GM12865 (cell line): ENCODE data around the gene SETD1A.
"Not testable (repeated sequence)": the region's sequence is repeated elsewhere in the genome, so short reads cannot be mapped to it uniquely, and the experiment has no call there.

Experiments
- DNase-seq: peaks from one replicate; pipeline ENCODE4 v3.0.0; 2010; ENCODE audit warnings: low read depth
- H3K4me3 ChIP-seq: 2 replicates; pipeline ENCODE4 v1.5.1; 2011; ENCODE audit warnings: mild to moderate bottlenecking, low read depth, low read length, control low read depth
- TF ChIP-seq, protein P1 (sequence below): IDR thresholded peaks from 2 replicates; pipeline ENCODE4 v1.5.1; 2011; ENCODE audit warnings: low read length, control low read depth, low read depth, inconsistent platforms; ENCODE audit not compliant: insufficient read depth; ENCODE audit errors: missing control alignments

Gene SETD1A

DNA sequence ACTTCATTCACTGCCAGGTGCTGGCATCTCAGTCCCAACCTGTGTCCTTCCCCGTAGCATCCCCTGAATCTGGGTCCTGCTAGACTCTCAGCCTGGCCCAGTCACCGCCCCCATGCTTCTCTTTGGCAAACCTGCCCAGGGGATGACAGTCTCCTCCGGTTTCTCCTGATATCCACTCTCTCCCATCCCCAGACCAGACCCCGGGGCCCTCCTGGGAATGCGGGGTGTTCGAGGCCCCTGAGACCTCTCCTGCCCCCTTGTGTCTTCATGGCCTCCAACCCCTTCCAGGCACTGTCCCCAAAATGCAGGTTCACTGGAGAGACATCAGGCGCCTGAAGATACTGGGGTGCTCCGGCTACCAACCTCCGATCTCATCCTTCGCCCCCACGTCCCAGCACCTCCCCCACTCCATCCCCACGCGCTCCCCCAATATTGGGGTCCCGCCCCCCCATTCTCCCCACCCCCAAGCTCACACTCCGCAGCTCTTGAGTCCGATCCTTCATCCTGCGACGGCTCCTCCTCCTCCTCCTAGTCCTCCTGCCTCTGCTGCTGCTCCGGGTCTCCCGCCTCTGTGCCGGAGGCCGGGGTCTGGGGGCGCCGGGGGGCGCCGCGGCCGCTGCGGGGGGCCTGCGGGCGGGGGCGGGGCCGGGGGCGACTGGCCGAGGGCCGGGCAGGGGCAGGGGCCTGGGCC is 52.5 kb downstream of the SETD1A start:
- no peak overlapping the region for H3K4me3 ChIP-seq
- no peak for DNase-seq
- TF ChIP-seq, protein P1, sequence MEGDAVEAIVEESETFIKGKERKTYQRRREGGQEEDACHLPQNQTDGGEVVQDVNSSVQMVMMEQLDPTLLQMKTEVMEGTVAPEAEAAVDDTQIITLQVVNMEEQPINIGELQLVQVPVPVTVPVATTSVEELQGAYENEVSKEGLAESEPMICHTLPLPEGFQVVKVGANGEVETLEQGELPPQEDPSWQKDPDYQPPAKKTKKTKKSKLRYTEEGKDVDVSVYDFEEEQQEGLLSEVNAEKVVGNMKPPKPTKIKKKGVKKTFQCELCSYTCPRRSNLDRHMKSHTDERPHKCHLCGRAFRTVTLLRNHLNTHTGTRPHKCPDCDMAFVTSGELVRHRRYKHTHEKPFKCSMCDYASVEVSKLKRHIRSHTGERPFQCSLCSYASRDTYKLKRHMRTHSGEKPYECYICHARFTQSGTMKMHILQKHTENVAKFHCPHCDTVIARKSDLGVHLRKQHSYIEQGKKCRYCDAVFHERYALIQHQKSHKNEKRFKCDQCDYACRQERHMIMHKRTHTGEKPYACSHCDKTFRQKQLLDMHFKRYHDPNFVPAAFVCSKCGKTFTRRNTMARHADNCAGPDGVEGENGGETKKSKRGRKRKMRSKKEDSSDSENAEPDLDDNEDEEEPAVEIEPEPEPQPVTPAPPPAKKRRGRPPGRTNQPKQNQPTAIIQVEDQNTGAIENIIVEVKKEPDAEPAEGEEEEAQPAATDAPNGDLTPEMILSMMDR = no peak

DNA sequence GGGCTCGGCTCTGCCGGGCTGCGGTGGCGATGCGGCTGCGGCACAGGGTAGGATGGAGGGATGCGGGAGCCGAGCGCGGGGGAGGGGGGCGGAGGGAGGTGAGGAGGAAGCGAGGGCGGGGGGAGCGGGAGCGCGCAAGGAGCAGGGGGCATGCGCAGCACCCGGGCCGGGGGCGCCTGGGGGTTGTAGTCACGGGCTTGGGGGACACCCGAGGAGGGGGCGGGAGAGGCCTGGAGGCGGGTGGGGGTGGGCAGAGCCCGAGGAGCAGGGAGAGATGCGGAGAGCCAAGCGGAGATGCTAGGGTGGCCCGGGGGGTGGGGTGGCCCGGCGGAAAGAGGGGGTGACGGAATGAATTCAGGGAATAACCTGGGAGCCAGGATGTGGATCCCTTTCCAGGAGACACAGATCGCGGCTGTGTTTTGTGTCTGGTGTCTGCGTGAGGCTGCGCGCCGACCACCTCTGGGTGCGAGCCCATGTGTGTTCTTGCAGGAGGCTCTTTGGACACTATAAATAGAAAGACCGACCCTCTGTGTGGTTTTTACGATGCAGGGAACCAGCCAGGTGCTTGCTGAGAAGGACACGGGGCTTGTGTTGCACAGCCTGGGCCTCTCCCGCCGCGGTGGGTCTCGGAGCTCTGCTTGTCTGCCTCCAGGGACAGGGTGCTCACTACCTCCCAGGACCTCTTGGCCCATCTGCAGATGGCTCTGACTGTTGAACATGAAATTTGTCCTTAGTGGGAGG is 53.2 kb downstream of the SETD1A start, which contains the start of gene STX1B:
Gene STX1B, minus strand, starts transcription at position 54 of the 741 bp plus-strand sequence. CDS start 242 bp downstream, outside the sequence.
- no peak within 1 kb of the TSS for H3K4me3 ChIP-seq
- DNase-seq = no peak

DNA sequence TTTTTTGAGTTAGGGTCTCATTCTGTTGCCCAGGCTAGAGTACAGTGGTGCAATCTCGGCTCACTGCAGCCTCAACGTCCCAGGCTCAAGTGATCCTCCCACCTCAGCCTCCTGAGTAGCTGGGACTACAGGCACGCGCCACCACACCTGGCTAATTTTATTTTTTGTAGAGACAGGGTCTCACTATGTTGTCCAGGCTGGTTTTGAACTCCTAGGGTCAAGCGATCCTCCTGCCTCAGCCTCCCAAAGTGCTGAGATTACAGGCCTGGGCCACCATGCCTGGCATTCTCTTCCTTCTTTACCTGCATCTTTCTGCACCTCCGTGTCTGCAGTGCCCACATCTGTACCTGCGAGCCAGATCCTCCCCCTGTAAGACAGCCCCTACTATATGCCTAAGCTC is 54.3 kb downstream of the SETD1A start:
- DNase-seq, H3K4me3 ChIP-seq: not testable (repeated sequence)

More for the DNA sequence above, 53.2 kb downstream of the SETD1A start, which contains the start of gene STX1B:
- TF ChIP-seq, protein P1 = no peak

DNA sequence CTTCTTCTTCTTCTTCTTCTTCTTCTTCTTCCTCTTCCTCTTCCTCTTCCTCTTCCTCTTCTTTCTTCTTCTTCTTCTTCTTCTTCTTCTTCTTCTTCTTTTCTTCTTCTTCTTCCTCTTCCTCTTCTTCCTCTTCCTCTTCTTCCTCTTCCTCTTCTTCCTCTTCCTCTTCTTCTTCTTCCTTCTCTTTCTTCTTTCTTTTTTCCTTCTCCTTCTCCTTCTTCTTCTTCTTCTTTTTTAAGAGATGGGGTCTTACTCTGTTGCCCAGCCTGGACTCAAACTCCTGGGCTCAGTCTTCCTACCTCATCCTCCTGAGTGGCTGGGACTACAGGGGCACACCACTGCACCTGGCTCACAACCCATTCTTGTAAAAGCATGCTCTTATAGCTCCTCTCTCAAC is 55.7 kb downstream of the SETD1A start:
- H3K4me3 ChIP-seq, DNase-seq: not testable (repeated sequence)

DNA sequence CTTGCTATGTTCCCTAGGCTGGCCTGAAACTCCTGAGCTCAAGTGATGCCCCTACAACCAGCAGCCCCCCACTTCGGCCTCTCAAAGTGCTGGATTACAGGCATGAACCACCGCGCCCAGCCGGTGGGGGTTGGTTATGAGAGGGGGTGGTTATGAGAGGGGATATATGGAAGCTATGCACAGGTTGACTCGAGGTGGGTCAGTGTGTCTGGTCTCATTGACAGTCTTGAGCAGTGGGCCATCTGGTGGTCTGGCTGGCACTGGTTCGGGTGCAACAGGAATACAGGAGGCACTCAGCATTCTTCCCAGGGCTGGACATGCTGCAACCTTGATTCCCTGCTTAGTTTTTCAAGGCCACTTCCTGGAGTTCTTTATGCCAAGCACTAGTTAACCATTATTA is 58.5 kb downstream of the SETD1A start:
- no peak for DNase-seq
- TF ChIP-seq, protein P1 = no peak
- H3K4me3 ChIP-seq = no peak overlapping the region

DNA sequence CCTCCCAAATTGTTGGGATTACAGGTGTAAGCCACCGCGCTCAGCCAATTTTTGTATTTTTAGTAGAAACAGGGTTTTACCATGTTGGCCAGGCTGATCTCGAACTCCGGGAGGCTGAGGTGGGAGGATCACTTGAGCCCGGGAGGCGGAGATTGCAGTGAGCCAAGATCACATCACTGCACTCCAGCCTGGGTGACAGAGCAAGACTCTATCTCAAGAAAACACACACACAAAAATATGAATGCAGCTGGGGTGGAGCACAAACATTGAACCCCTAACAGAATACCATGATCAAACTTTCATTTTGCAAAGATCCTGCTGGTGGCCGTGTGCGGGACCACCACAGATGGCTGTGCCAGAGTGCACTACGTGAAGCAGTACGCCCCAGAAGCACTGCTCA is 60.2 kb downstream of the SETD1A start:
- DNase-seq, H3K4me3 ChIP-seq: not testable (repeated sequence)

DNA sequence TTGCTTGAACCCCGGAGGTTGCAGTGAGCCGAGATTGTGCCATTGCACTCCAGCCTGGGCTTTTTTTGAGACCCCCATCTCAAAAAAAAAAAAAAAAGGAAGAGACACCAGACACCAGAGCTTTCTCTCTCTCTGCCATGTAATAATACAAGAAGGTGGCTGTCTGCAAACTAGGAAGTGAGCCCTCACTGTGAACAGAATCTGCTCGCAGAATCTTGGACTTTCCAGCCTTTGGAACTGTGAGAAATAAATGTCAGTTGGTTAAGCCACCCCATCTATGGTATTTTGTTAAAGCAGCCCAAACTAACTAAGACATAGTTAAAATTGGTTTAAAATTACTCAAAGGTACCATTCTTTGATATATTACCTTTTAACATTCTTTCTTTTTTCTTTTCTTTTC is 63.0 kb downstream of the SETD1A start:
- H3K4me3 ChIP-seq = no peak overlapping the region
- DNase-seq = no peak
- TF ChIP-seq, protein P1 = no peak

DNA sequence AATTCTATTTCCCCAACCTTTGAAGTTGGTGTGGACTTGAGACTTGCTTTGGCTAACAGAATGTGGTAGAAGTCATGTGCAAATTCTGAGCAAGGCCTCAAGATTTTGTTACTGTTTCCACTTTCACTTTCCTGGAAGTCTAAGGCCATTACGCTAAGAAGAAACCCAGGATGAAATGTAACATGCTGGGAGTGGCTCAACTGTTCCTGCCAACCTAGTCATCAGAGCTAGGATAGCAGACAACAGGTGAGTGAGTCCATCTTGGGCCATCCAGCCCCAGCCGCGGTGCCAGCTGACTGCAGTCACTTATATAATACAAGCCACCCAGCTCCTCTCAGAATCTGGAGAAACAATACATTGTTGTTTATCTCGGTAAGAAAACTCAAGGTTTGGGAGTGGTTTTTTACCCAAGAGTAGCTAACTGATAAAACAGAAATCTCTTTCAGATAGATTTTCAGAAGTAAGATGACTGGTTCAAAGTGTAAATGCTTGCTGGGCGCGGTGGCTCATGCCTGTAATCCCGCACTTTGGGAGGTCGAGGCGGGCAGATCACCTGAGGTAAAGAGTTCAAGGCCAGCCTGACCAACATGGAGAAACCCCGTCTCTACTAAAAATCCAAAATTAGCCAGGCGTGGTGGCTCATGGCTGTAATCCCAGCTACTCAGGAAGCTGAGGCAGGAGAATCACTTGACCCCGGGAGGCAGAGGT is 65.1 kb downstream of the SETD1A start:
- TF ChIP-seq, protein P1 = no peak
- H3K4me3 ChIP-seq = no peak overlapping the region
- no peak for DNase-seq
